H1 (cell line): ENCODE results near the gene RAB7B. TPM values are rescaled to one million over a fixed set of nuclear protein-coding genes. Genes with fewer than 3 reads are reported as not detected.

Experiments
- CTCF ChIA-PET: fragments of 300-600 bp; sonication (Branson Sonifier 250); formaldehyde crosslinking; loops from one replicate; lab custom pipeline; 2021; ENCODE audit not compliant: partially characterized antibody; lab: Charles Lee
- POLR2A ChIA-PET: fragments of 300-600 bp; sonication (Branson Sonifier 250); formaldehyde crosslinking; loops from one replicate; lab custom pipeline; 2021; ENCODE audit warnings: inconsistent platforms; ENCODE audit not compliant: partially characterized antibody; lab: Charles Lee
- DNase-seq, 2 experiments: peaks; one replicate each; pipeline versions ENCODE4 v3.0.0 to v3.0.0-alpha.2; 2010 to 2022; ENCODE audit warnings: low spot score in 2 of 2, low read depth in 1 of 2, mixed read lengths in 1 of 2
- FAIRE-seq: peaks from 2 replicates; lab custom pipeline; 2011; peaks lifted over from hg19 to GRCh38; lab: Jason Lieb, UNC
- H2AFZ ChIP-seq: 2 replicates; pipeline ENCODE4 v1.8.1; 2012; ENCODE audit warnings: low read length, inconsistent platforms
- H2AK5ac ChIP-seq: 2 replicates; pipeline ENCODE4 v1.6.1; 2013; ENCODE audit warnings: low read depth, low read length
- H2BK120ac ChIP-seq: replicated peaks from 2 replicates; pipeline ENCODE3; 2013; ENCODE audit warnings: low read depth, low read length, inconsistent platforms
- H2BK12ac ChIP-seq: 2 replicates; pipeline ENCODE4 v1.6.1; 2013; ENCODE audit warnings: low read depth, low read length
- H2BK15ac ChIP-seq: 2 replicates; pipeline ENCODE4 v1.6.1; 2013; ENCODE audit warnings: low read length
- H2BK20ac ChIP-seq: 2 replicates; pipeline ENCODE4 v1.6.1; 2013; ENCODE audit warnings: low read length
- H2BK5ac ChIP-seq: 2 replicates; pipeline ENCODE4 v1.6.1; 2013; ENCODE audit warnings: low read depth, low read length
- H3K14ac ChIP-seq: 2 replicates; pipeline ENCODE4 v1.6.1; 2013; ENCODE audit warnings: inconsistent platforms; ENCODE audit not compliant: insufficient read length
- H3K18ac ChIP-seq: 2 replicates; pipeline ENCODE4 v1.6.1; 2013; ENCODE audit warnings: low read length; ENCODE audit errors: extremely low read depth
- H3K23ac ChIP-seq: 2 replicates; pipeline ENCODE4 v1.6.1; 2013; ENCODE audit warnings: inconsistent platforms; ENCODE audit not compliant: insufficient read length
- H3K23me2 ChIP-seq: 2 replicates; pipeline ENCODE4 v1.6.1; 2013; ENCODE audit warnings: low read depth, low read length
- H3K27ac ChIP-seq: 2 replicates; pipeline ENCODE4 v1.6.1; 2011; ENCODE audit warnings: low read depth, low read length, inconsistent platforms
- H3K27me3 ChIP-seq, 4 experiments: replicated peaks in 1 of 4; 1 replicate in 1 of 4; 2 replicates in 3 of 4; pipeline versions ENCODE4 v1.6.1 to v1.8.1; 2011 to 2013; ENCODE audit warnings: low read length in 3 of 4, mild to moderate bottlenecking in 3 of 4, inconsistent platforms in 2 of 4, mixed read lengths in 2 of 4, moderate library complexity in 1 of 4; ENCODE audit not compliant: control insufficient read depth in 3 of 4, insufficient read depth in 3 of 4; ENCODE audit errors: extremely low read depth in 1 of 4
- H3K36me3 ChIP-seq, 4 experiments: 2 replicates each; pipeline versions ENCODE4 v1.6.1 to v1.8.1; 2011 to 2013; ENCODE audit warnings: mild to moderate bottlenecking in 4 of 4, low read length in 3 of 4, moderate library complexity in 2 of 4, control low read depth in 1 of 4, inconsistent platforms in 1 of 4; ENCODE audit not compliant: insufficient read depth in 4 of 4, control insufficient read depth in 2 of 4
- H3K4ac ChIP-seq: replicated peaks from 2 replicates; pipeline ENCODE3; 2013; ENCODE audit warnings: low read length, low read depth, mixed read lengths, inconsistent platforms; ENCODE audit not compliant: insufficient read length
- H3K4me1 ChIP-seq, 4 experiments: replicated peaks in 1 of 4; 1 replicate in 1 of 4; 2 replicates in 3 of 4; pipeline versions ENCODE4 v1.6.1 to v1.8.1; 2011 to 2013; ENCODE audit warnings: low read length in 3 of 4, inconsistent platforms in 2 of 4, mixed read lengths in 1 of 4; ENCODE audit not compliant: insufficient read depth in 4 of 4, control insufficient read depth in 3 of 4
- H3K4me2 ChIP-seq, 2 experiments: 2 replicates each; pipeline versions ENCODE4 v1.6.1 to v1.8.1; 2011 to 2013; ENCODE audit warnings: low read depth in 2 of 2, low read length in 2 of 2, control low read depth in 1 of 2, inconsistent platforms in 1 of 2, mild to moderate bottlenecking in 1 of 2; ENCODE audit not compliant: insufficient read depth in 1 of 2
- H3K4me3 ChIP-seq, 4 experiments: fragments of 200-600, 300-600 bp in 1 of 4; sonication (generic), shearing (Covaris generic), sonication (Bioruptor Twin) in 1 of 4; 2 replicates each; pipeline versions ENCODE4 v1.5.1 to v1.8.1; 2011 to 2016; ENCODE audit warnings: low read length in 4 of 4, low read depth in 3 of 4, control low read depth in 2 of 4, inconsistent platforms in 2 of 4, mild to moderate bottlenecking in 2 of 4, mixed read lengths in 1 of 4, moderate library complexity in 1 of 4; ENCODE audit not compliant: insufficient read depth in 2 of 4; ENCODE audit errors: extremely low read depth in 1 of 4
- H3K56ac ChIP-seq: replicated peaks from 2 replicates; pipeline ENCODE3; 2013; ENCODE audit warnings: low read depth, mild to moderate bottlenecking, mixed read lengths, low read length, inconsistent platforms; ENCODE audit not compliant: insufficient read length
- H3K79me1 ChIP-seq: 2 replicates; pipeline ENCODE4 v1.6.1; 2013; ENCODE audit warnings: low read depth, low read length, control low read depth
- H3K79me2 ChIP-seq, 2 experiments: 2 replicates each; pipeline versions ENCODE4 v1.6.1 to v1.8.1; 2012 to 2013; ENCODE audit warnings: low read length in 2 of 2, mild to moderate bottlenecking in 2 of 2, inconsistent platforms in 1 of 2; ENCODE audit not compliant: insufficient read depth in 2 of 2, control insufficient read depth in 1 of 2
- H3K9ac ChIP-seq, 4 experiments: replicated peaks in 1 of 4; 1 replicate in 1 of 4; 2 replicates in 3 of 4; pipeline versions ENCODE4 v1.6.1 to v1.8.1; 2011 to 2013; ENCODE audit warnings: low read depth in 3 of 4, low read length in 3 of 4, control low read depth in 2 of 4, mild to moderate bottlenecking in 2 of 4, moderate library complexity in 2 of 4, inconsistent platforms in 1 of 4; ENCODE audit errors: extremely low read depth in 1 of 4
- H3K9me3 ChIP-seq, 2 experiments: 2 replicates each; pipeline versions ENCODE4 v1.6.1 to v1.8.1; 2012 to 2013; ENCODE audit warnings: mild to moderate bottlenecking in 2 of 2, moderate library complexity in 2 of 2, control low read depth in 1 of 2, inconsistent platforms in 1 of 2, low read depth in 1 of 2, low read length in 1 of 2, mixed read lengths in 1 of 2; ENCODE audit not compliant: insufficient read depth in 2 of 2
- H4K20me1 ChIP-seq, 2 experiments: replicated peaks in 1 of 2; 2 replicates each; pipeline versions ENCODE3 to v1.8.1; 2011 to 2013; ENCODE audit warnings: inconsistent platforms in 2 of 2, low read length in 2 of 2, mild to moderate bottlenecking in 1 of 2; ENCODE audit not compliant: insufficient read depth in 2 of 2, control insufficient read depth in 1 of 2
- H4K5ac ChIP-seq: 2 replicates; pipeline ENCODE4 v1.6.1; 2013; ENCODE audit warnings: low read length, low read depth, mixed read lengths, inconsistent platforms; ENCODE audit not compliant: insufficient read length
- H4K8ac ChIP-seq: 2 replicates; pipeline ENCODE4 v1.8.0; 2013; ENCODE audit warnings: mild to moderate bottlenecking, moderate library complexity, low read length, inconsistent platforms; ENCODE audit not compliant: insufficient read depth; ENCODE audit errors: extremely low read depth
- H4K91ac ChIP-seq: replicated peaks from 2 replicates; pipeline ENCODE3; 2013; ENCODE audit warnings: low read length, mixed read lengths, inconsistent platforms; ENCODE audit not compliant: insufficient read length
- CTBP2 ChIP-seq: IDR thresholded peaks from 2 replicates; pipeline ENCODE4 v1.7.0; 2011; ENCODE audit warnings: borderline replicate concordance, mild to moderate bottlenecking, moderate library complexity, mixed read lengths, low read length; ENCODE audit not compliant: insufficient read depth, insufficient read length
- HDAC2 ChIP-seq, 2 experiments: fragments of 300-600 bp in 1 of 2; sonication (generic) in 1 of 2; IDR thresholded peaks; 2 replicates each; pipeline ENCODE4 v1.6.1; 2011 to 2012; ENCODE audit warnings: low read depth in 2 of 2, low read length in 2 of 2, mild to moderate bottlenecking in 2 of 2, moderate library complexity in 2 of 2, borderline replicate concordance in 1 of 2, inconsistent platforms in 1 of 2
- HDAC6 ChIP-seq: IDR thresholded peaks from one replicate; pipeline ENCODE4 v1.7.1; 2012; ENCODE audit warnings: low read depth, mild to moderate bottlenecking, inconsistent platforms, low read length, moderate library complexity
- KDM1A ChIP-seq: fragments of 200-600, 300-600 bp; sonication (generic); IDR thresholded peaks from 2 replicates; pipeline ENCODE4 v1.7.1; 2016; ENCODE audit warnings: mild to moderate bottlenecking, low read length, borderline replicate concordance
- NANOG ChIP-seq: IDR thresholded peaks from 2 replicates; pipeline ENCODE4 v1.6.1; 2011; ENCODE audit warnings: low read length, low read depth, mild to moderate bottlenecking, inconsistent platforms; ENCODE audit not compliant: insufficient read depth, poor library complexity, severe bottlenecking
- SIRT6 ChIP-seq: IDR thresholded peaks from one replicate; pipeline ENCODE4 v1.7.1; 2012; ENCODE audit warnings: low read length, inconsistent platforms
- SP1 ChIP-seq: IDR thresholded peaks from 2 replicates; pipeline ENCODE4 v1.6.1; 2011; ENCODE audit warnings: low read depth, low read length
- SRF ChIP-seq: IDR thresholded peaks from 2 replicates; pipeline ENCODE4 v1.6.1; 2011; ENCODE audit warnings: mild to moderate bottlenecking, low read depth, low read length, moderate library complexity
- TAF7 ChIP-seq: optimal IDR thresholded peaks from 2 replicates; pipeline ENCODE3; 2011; ENCODE audit warnings: low read depth, mild to moderate bottlenecking, inconsistent platforms, low read length, moderate library complexity, borderline replicate concordance
- WGBS, 2 experiments: shearing (Covaris generic) in 1 of 2; methylation state at CpG; one replicate each; pipeline versions ENCODE4 v1.1.6 to v1.1.7; 2013 to 2015; ENCODE audit warnings: low lambda C conversion rate in 2 of 2, mixed read lengths in 2 of 2, inconsistent platforms in 1 of 2, low coverage in 1 of 2, missing lambda C conversion rate in 1 of 2; ENCODE audit not compliant: insufficient replicate concordance in 2 of 2, insufficient coverage in 1 of 2, insufficient read length in 1 of 2; ENCODE audit errors: extremely low coverage in 1 of 2, missing lambda C conversion rate in 1 of 2; 5-methylcytosine and 5-hydroxymethylcytosine counted together
- polyA plus RNA-seq, 7 experiments: library from polyadenylated mRNA; depleted of rRNA in 3 of 7; stranded (reverse) in 5 of 7; unstranded in 2 of 7; fragments of >200 nt in 5 of 7; fragments of 200-250 nt in 2 of 7; gene quantifications; 1 replicate in 5 of 7; 2 replicates in 1 of 7; 4 replicates in 1 of 7; pipeline versions ENCODE4 v1.2.1 to v1.2.3, GENCODE V29; 2011 to 2013; ENCODE audit warnings: missing spikeins in 2 of 7, mixed read lengths in 2 of 7
- total RNA-seq: library from RNA; stranded (reverse); fragmentation: NEBNext Ultra II Directional; extraction: Animal tissue kit (Norgen Biotek cat#: 25700); gene quantifications from 2 replicates; pipeline ENCODE4 v1.2.1, GENCODE V29; 2021
- TF ChIP-seq, protein P1 (sequence below): IDR thresholded peaks from 2 replicates; pipeline ENCODE4 v1.6.1; 2012; ENCODE audit warnings: low read length, inconsistent platforms
- TF ChIP-seq, protein P2 (sequence below): IDR thresholded peaks from 2 replicates; pipeline ENCODE4 v1.6.1; 2012; ENCODE audit warnings: inconsistent platforms

Gene RAB7B
- total and polyA plus RNA-seq, 2 of the 8 experiments (the other 6 are each of a cell fraction or from before 2014, with no cell fraction given): 0.05 TPM; not detected in 1

DNA sequence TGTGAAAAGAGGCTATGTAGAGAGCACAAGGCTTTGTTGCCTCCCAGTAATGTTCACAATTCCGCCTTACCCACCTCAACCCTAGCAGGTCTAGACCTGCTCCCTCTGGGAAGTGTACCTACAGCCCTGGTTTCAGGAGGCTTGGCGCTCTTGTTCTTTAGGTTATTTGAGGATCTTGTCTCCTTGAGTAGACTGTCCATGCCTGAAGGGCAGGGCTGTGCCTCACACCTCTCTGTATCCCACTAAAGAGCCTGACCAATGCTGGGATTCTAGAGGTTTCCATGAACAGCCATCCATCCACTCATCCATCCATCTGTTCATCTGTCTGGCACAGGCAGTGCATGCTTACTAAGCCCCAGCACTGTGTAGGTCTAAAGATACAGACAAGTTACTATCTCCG, 1.0 kb downstream of the RAB7B start:
- H3K14ac ChIP-seq: no peak overlapping the region
- H3K4me1 ChIP-seq: peaks cover 0 to 3% (median 0%) of the 10 kb centered on the region in 4 experiments; a peak in 2 of 7 replicates
- no peak overlapping the region for H3K27ac ChIP-seq
- FAIRE-seq: no peak
- H2AK5ac ChIP-seq: no peak overlapping the region
- no peaks in the 10 kb centered on the region; a peak in 1 of 4 replicates for H3K79me2 ChIP-seq
- no peak overlapping the region for H2BK12ac ChIP-seq
- H4K5ac ChIP-seq: no peak overlapping the region
- H2AFZ ChIP-seq: no peak overlapping the region
- no peak overlapping the region for H3K56ac ChIP-seq
- H2BK5ac ChIP-seq: no peak overlapping the region
- H4K8ac ChIP-seq: no peak overlapping the region
- H3K9ac ChIP-seq: no peak overlapping the region
- no peak overlapping the region for H3K18ac ChIP-seq
- H2BK120ac ChIP-seq: no peak overlapping the region
- no peaks in the 10 kb centered on the region for H3K9me3 ChIP-seq
- H3K4ac ChIP-seq: no peak overlapping the region
- H2BK15ac ChIP-seq: no peak overlapping the region
- no peak overlapping the region for H3K4me2 ChIP-seq
- WGBS, 2 experiments: 94% methylated on average over 3 of the region's 3 CpGs; no CpG with 5 or more reads in 1 of the 2 experiments
- ChIA-PET POLR2A (no interaction called here), CTCF (interaction anchor here (1.3 to 1.7 kb wide), 4 partner anchors 15 to 32 kb away, joined by 3 to 7 read pairs (median 4); no protein-coding TSS in a partner anchor)
- no peaks in the 10 kb centered on the region for H3K79me1 ChIP-seq
- H3K4me3 ChIP-seq: no peak overlapping the region
- H2BK20ac ChIP-seq: no peak overlapping the region
- peaks cover 0 to 11% of the 10 kb centered on the region in 2 experiments for H4K20me1 ChIP-seq
- peak in 1 of 2 experiments; percentile 22 for DNase-seq
- peaks cover 12% of the 10 kb centered on the region for H3K23me2 ChIP-seq
- no peak overlapping the region for H4K91ac ChIP-seq
- no peak overlapping the region for H3K23ac ChIP-seq
- no peaks in the 10 kb centered on the region for H3K36me3 ChIP-seq
- peaks cover 5 to 21% (median 12%) of the 10 kb centered on the region in 4 experiments; a peak in 6 of 7 replicates for H3K27me3 ChIP-seq
- TF ChIP-seq, protein P1, sequence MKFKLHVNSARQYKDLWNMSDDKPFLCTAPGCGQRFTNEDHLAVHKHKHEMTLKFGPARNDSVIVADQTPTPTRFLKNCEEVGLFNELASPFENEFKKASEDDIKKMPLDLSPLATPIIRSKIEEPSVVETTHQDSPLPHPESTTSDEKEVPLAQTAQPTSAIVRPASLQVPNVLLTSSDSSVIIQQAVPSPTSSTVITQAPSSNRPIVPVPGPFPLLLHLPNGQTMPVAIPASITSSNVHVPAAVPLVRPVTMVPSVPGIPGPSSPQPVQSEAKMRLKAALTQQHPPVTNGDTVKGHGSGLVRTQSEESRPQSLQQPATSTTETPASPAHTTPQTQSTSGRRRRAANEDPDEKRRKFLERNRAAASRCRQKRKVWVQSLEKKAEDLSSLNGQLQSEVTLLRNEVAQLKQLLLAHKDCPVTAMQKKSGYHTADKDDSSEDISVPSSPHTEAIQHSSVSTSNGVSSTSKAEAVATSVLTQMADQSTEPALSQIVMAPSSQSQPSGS: no peak
- TF ChIP-seq HDAC2 (IDR thresholded peaks at IDR 0.05; ENCODE audit: borderline replicate concordance in 1 of 2, low read depth in 2 of 2, low read length in 2 of 2): no peak
- no peak for TF ChIP-seq KDM1A
- TF ChIP-seq TAF7: no peak
- TF ChIP-seq NANOG: no peak
- TF ChIP-seq SRF: no peak
- TF ChIP-seq SP1: no peak
- no peak for TF ChIP-seq CTBP2
- no peak for TF ChIP-seq HDAC6
- TF ChIP-seq, protein P2, sequence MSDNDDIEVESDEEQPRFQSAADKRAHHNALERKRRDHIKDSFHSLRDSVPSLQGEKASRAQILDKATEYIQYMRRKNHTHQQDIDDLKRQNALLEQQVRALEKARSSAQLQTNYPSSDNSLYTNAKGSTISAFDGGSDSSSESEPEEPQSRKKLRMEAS: no peak
- TF ChIP-seq SIRT6: no peak
